Endometrial microvascular endothelial cells (primary cell): ENCODE measurements around the gene RNF212. TPM values are rescaled to one million over a fixed set of nuclear protein-coding genes. Genes with fewer than 3 reads are reported as not detected.
"Not testable (repeated sequence)": the region's sequence is repeated elsewhere in the genome, so short reads cannot be mapped to it uniquely, and the experiment has no call there.

Experiments
- in situ Hi-C: cut with HindIII; loops from 2 replicates; pipeline ENCODE4 v1.10.0; 2017; ENCODE audit warnings: low sequenced_read_pairs, low pct_unique_long_range_greater_than_20kb; ENCODE audit errors: inconsistent ontology term
- total RNA-seq: library from RNA; depleted of rRNA; stranded (reverse); fragments of >200 nt; gene quantifications from one replicate; pipeline ENCODE4 v1.2.3, GENCODE V29; 2015; ENCODE audit errors: inconsistent ontology term

RNF212 gene, protein sequence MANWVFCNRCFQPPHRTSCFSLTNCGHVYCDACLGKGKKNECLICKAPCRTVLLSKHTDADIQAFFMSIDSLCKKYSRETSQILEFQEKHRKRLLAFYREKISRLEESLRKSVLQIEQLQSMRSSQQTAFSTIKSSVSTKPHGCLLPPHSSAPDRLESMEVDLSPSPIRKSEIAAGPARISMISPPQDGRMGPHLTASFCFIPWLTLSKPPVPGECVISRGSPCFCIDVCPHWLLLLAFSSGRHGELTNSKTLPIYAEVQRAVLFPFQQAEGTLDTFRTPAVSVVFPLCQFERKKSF
- total RNA-seq: 0.19 TPM

- in situ Hi-C loops: no loop called here
Observed at GRCh38 chr4:1113311-1114009, at the start of gene RNF212. RNF212 (minus strand) TSS chr4:1113564; CDS start chr4:1113464, 100 bp downstream.

DNA sequence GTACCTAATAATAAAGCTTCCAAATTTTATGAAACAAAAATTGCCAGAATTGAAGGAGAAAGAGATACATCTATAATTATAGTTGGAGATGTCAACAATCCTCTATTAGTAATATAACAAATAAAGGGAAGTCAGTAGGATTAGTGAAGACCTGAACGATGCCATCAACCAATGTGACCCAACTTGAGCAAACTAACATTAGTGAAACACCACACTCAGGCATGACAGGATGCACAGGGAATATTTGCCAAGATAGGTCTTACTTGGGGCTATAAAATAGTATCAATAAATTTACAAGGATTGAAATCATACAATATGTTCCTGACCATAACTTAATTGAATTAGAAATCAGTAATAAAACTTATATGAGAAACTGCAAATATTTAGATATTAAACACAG, 47.0 kb upstream of the RNF212 start:
- in situ Hi-C loops: loop anchor here (25.0 kb wide), 1 partner anchor 373 kb away; no protein-coding TSS in a partner anchor

DNA sequence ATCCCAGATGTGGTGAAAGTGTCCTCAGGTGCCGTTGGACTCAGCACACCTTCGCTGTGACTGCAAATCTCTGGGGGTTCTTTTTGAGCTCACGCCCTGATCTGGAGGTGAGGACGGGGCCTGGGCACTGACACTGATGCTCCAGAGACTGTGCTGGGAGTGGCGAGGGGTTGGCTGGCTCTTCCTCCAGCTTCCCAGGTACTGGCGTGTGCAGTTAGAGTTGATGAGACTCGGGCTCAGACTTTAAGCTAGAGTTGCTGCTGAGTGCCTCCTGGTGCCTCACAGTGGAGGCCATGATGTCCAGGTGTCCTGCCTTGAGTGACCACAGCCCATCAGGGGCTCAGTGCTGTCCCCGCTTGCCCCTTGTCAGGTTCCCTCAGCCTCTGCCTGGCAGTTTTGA, 42.7 kb upstream of the RNF212 start:
- in situ Hi-C loops: loop anchor here (25.0 kb wide), 1 partner anchor 369 kb away; no protein-coding TSS in a partner anchor

GRCh38 chr4:1155314-1155713, 42.0 kb upstream of the RNF212 start:
- in situ Hi-C loops: loop anchor here (25.0 kb wide), 1 partner anchor 368 kb away; no protein-coding TSS in a partner anchor

DNA sequence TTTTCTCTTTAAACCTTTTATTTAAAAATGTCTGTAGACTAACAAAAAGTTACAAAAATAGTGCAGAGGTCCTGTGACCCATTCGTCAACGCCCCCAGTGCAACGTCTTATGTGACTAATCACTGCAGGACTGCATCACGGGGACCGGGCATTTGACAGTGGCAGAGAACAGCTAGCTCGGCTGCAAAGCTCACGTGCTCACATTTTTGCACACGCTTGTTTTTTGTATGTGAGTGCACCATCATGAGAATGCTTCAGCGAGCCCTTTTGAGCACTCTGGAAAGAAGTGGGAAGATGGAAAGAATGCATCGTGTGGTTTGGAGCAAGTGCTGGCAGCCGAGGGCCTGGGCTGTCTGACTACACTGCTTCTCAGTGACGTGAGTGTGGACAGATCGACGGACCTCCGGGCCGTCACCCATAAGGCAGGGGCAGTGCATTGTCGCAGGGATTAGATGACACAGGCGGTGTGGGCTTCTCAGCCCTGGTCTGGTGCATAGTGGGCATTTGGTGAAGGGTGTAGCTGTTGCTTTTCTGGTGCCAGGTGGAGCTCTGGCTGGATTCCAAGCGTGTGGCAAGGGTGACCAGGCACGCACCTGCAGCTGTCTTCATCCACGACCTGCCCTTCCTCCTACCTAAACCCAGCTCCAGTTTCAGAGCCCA, 41.3 kb upstream of the RNF212 start:
- in situ Hi-C loops: loop anchor here (25.0 kb wide), 1 partner anchor 367 kb away; no protein-coding TSS in a partner anchor

DNA sequence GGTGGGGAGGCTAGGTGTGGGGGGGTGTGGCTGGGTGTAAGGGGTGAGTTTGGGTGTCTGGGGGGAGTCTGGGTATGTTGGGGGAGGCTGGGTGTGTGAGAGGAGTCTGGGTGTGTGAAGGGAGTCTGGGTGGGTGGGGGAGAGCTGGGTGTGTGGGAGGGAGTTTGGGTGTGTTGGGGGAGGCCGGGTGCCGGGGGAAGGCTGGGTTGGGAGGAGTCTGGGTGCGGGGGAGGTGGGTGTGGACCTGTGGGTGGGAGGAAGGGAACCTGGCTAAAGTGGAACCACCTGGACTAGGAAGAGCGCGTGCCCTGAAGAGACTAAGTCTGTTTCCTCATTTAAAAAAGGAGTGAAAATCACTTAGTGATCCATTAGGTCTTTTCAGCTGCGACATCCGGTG, 40.8 kb upstream of the RNF212 start:
- in situ Hi-C loops: loop anchor here (25.0 kb wide), 1 partner anchor 367 kb away; no protein-coding TSS in a partner anchor

DNA sequence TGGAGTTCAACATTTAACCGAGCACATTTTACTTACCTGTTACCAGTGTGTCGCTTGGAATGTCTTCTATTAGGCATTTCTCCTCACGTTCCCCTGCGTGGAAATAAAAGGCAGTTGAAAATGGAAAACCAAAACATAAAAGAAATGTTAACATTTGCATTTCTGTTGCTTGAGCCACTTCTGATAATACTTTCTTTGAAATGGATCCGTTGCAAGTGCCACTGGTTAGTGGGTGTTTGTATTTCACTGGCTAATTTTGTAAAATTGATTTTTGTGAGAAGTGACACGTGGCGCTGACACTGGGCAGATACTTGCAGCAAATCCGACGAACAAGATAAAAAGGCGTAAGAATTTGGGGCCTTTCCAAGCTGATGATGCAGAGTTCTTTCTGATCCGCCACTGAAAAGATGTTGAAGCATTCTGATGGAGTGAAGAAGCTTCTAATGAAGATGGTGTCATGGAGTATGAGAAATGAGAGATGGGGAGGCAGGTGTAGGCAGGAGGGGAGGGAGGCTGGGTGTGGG, 40.3 kb upstream of the RNF212 start:
- in situ Hi-C loops: loop anchor here (25.0 kb wide), 1 partner anchor 366 kb away; no protein-coding TSS in a partner anchor

GRCh38 chr4:1152290-1152689, 38.9 kb upstream of the RNF212 start:
- in situ Hi-C loops: loop anchor here (25.0 kb wide), 1 partner anchor 365 kb away; no protein-coding TSS in a partner anchor

GRCh38 chr4:1151541-1151940, 38.2 kb upstream of the RNF212 start:
- in situ Hi-C loops: loop anchor here (25.0 kb wide), 1 partner anchor 364 kb away; no protein-coding TSS in a partner anchor

GRCh38 chr4:1150875-1151274, 37.5 kb upstream of the RNF212 start:
- in situ Hi-C loops: loop anchor here (25.0 kb wide), 1 partner anchor 364 kb away; no protein-coding TSS in a partner anchor

- in situ Hi-C loops: no loop called here
Observed at GRCh38 chr4:1139860-1140259, 26.5 kb upstream of the RNF212 start.

DNA sequence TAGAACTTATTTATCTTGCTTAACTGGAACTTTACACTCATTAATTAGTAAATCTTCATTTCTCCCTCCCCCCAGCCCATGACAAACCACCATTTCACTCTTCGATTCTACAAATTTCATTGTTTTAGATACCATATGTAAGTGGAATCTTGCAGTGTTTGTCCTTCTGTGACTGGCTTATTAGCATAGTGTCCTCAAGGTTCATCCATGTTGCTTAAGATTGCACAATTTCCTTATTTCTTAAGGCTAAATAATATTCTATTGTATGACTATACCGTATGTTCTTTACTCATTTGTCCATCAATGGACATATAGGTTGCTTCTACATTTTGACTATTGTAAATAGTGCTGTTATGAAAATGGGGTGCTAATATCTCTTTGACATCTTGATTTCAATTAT, 24.5 kb upstream of the RNF212 start:
- in situ Hi-C loops: no loop called here

GRCh38 chr4:1137063-1137776, 23.9 kb upstream of the RNF212 start:
- in situ Hi-C loops: no loop called here

DNA sequence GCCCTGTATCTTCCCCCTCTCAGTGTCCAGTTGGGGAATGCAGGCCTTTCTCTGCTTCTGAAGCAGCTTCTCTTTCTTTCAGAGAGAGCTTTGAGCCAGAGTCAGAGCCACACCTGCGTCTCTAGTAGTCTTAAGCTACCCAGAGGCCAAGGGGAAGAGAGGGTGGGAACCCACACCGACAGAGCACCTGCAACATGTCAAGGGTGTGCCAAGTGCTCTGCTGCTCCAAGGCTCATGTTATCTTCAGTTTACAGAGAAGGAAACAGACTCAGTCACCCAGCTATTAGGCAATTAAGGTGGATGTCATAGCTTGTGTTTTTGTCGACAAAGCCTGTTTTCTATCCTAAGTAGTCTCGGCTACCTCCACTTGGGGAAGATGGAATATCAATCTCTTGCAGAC, 22.7 kb upstream of the RNF212 start:
- in situ Hi-C loops: no loop called here

- in situ Hi-C loops: no loop called here
Observed at GRCh38 chr4:1133033-1133432, 19.7 kb upstream of the RNF212 start.

GRCh38 chr4:1130316-1131186, 17.2 kb upstream of the RNF212 start:
- in situ Hi-C loops: no loop called here

DNA sequence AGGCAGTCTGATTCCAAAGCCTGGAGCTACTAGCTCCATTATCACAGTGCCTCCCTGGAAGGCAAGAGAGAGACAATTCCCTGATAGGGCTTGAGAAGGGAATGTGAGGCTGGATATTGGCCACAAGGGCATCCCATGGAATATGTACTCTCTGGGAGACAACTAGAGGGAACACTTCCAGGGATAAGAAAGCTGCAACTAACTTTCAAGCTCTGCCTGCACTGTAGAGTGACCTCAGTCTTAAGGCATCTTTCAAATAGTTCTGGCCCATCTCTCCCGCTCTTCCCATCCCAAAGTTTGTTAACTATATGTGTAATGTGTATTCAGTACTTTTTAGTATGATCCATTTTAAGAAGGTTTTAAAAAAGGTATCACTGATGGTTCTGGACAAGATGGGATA, 13.1 kb upstream of the RNF212 start:
- in situ Hi-C loops: no loop called here

- in situ Hi-C loops: not testable (repeated sequence)
Observed at GRCh38 chr4:1125466-1125865, 12.1 kb upstream of the RNF212 start.
